GM20000 (cell line): Measurements from ENCODE around the gene FRG2C.
"Not testable (repeated sequence)": the region's sequence is repeated elsewhere in the genome, so short reads cannot be mapped to it uniquely, and the experiment has no call there.

Experiments used
- DNase-seq: peaks from one replicate; pipeline ENCODE4 v3.0.0; 2012; ENCODE audit warnings: low spot score
- CTCF ChIP-seq: IDR thresholded peaks from 2 replicates; pipeline ENCODE4 v1.5.1; 2012; ENCODE audit warnings: mild to moderate bottlenecking, control low read depth; ENCODE audit errors: extremely low read depth, missing control alignments

FRG2C gene

GRCh38 chr3:75665626-75666025, 1.5 kb downstream of the FRG2C start:
- DNase-seq = not testable (repeated sequence)

GRCh38 chr3:75667757-75668701, 3.9 kb downstream of the FRG2C start:
- not testable (repeated sequence) for DNase-seq

GRCh38 chr3:75668759-75669347, 4.7 kb downstream of the FRG2C start:
- not testable (repeated sequence) for DNase-seq

GRCh38 chr3:75669348-75670297, 5.5 kb downstream of the FRG2C start:
- DNase-seq = not testable (repeated sequence)

GRCh38 chr3:75670298-75671286, 6.5 kb downstream of the FRG2C start:
- DNase-seq = peak; percentile 39

GRCh38 chr3:75671287-75672139, 7.4 kb downstream of the FRG2C start:
- DNase-seq = not testable (repeated sequence)

- not testable (repeated sequence) for DNase-seq
Measured at GRCh38 chr3:75672140-75672775, 8.1 kb downstream of the FRG2C start.

GRCh38 chr3:75683965-75684364, 19.8 kb downstream of the FRG2C start:
- not testable (repeated sequence) for DNase-seq

GRCh38 chr3:75687323-75687722, 23.2 kb downstream of the FRG2C start:
- no peak for TF ChIP-seq CTCF
- no peak for DNase-seq

GRCh38 chr3:75692061-75692460, 27.9 kb downstream of the FRG2C start:
- DNase-seq = no peak
- no peak for TF ChIP-seq CTCF
